A549 (cell line): ENCODE measurements around the gene URI1. TPM values are rescaled to one million over a fixed set of nuclear protein-coding genes. Genes with fewer than 3 reads are reported as not detected.

ENCODE experiments used
- ATAC-seq, 2 experiments: fragments of 200-7000 bp in 1 of 2; fragments of >200 bp in 1 of 2; cut with Nextera tagmentation in 1 of 2; cut with Tn5 transposase in 1 of 2; 3 replicates each; pipeline versions ENCODE4 v1.8.0 to v1.9.1; 2018 to 2020; ENCODE audit warnings: mild to moderate bottlenecking in 1 of 2, moderate library complexity in 1 of 2
- CTCF ChIA-PET: fragments of 300-600 bp; sonication (Branson Sonifier 250); formaldehyde crosslinking; extraction: SDS; loops from one replicate; lab custom pipeline; 2021; ENCODE audit warnings: antibody characterized with exemption, inconsistent platforms; lab: Yijun Ruan, JAX
- POLR2A ChIA-PET: fragments of 350-600 bp; formaldehyde crosslinking; extraction: SDS; loops from one replicate; lab custom pipeline; 2021; ENCODE audit warnings: antibody characterized with exemption, inconsistent platforms; lab: Yijun Ruan, JAX
- DNase-seq, 2 experiments: peaks; one replicate each; pipeline versions ENCODE4 v3.0.0 to v3.0.0-alpha.2; 2011 to 2016; ENCODE audit warnings: low read depth in 1 of 2, low spot score in 1 of 2
- FAIRE-seq: peaks from 2 replicates; lab custom pipeline; 2011; peaks lifted over from hg19 to GRCh38; lab: Jason Lieb, UNC
- H3K27ac ChIP-seq, 2 experiments: fragments of >200 bp; sonication (Bioruptor Twin); formaldehyde crosslinking; 3 replicates each; pipeline ENCODE4 v1.5.1; 2016 to 2017
- H3K4me1 ChIP-seq: fragments of >200 bp; sonication (Bioruptor Twin); formaldehyde crosslinking; 3 replicates; pipeline ENCODE4 v1.6.1; 2016
- H3K4me2 ChIP-seq: fragments of >200 bp; sonication (Bioruptor Twin); formaldehyde crosslinking; 3 replicates; pipeline ENCODE4 v1.6.1; 2016
- H3K4me3 ChIP-seq: fragments of >200 bp; sonication (Bioruptor Twin); formaldehyde crosslinking; 3 replicates; pipeline ENCODE4 v1.5.1; 2016
- H3K9me3 ChIP-seq: fragments of >200 bp; sonication (Bioruptor Twin); formaldehyde crosslinking; 3 replicates; pipeline ENCODE4 v1.6.1; 2016
- ATOH8 ChIP-seq: fragments of 250-450 bp; sonication (Bioruptor Pico); IDR thresholded peaks from 2 replicates; pipeline ENCODE4 v1.5.0; 2020; ENCODE audit warnings: low read depth, mild to moderate bottlenecking, moderate library complexity
- CBX2 ChIP-seq: fragments of 200-600 bp; sonication (generic); IDR thresholded peaks from 2 replicates; pipeline ENCODE4 v1.6.1; 2016; ENCODE audit warnings: low read depth, mild to moderate bottlenecking, borderline replicate concordance
- CHD4 ChIP-seq: fragments of 200-600 bp; sonication (generic); IDR thresholded peaks from 2 replicates; pipeline ENCODE4 v1.6.1; 2016; ENCODE audit warnings: antibody characterized with exemption, mild to moderate bottlenecking, borderline replicate concordance
- EHF ChIP-seq: fragments of 250-450 bp; sonication (Bioruptor Pico); IDR thresholded peaks from 2 replicates; pipeline ENCODE4 v1.5.0; 2020; ENCODE audit warnings: mild to moderate bottlenecking
- EP300 ChIP-seq, 2 experiments: fragments of >200 bp; sonication (Bioruptor Twin); formaldehyde crosslinking; IDR thresholded peaks; 2 replicates in 1 of 2; 3 replicates in 1 of 2; pipeline ENCODE4 v1.6.1; 2016 to 2017
- FOSB ChIP-seq: fragments of 250-450 bp; sonication (Bioruptor Pico); IDR thresholded peaks from 2 replicates; pipeline ENCODE4 v1.5.0; 2020; ENCODE audit warnings: mild to moderate bottlenecking, moderate library complexity
- FOSL2 ChIP-seq, 2 experiments: fragments of 450-650 bp in 1 of 2; fragments of >200 bp in 1 of 2; sonication (Bioruptor Twin) in 1 of 2; formaldehyde crosslinking; IDR thresholded peaks; 2 replicates each; pipeline versions ENCODE4 v1.5.0 to v1.6.1; 2016 to 2020; ENCODE audit warnings: mild to moderate bottlenecking in 1 of 2, moderate library complexity in 1 of 2
- HES2 ChIP-seq: fragments of >200 bp; sonication (Bioruptor Twin); formaldehyde crosslinking; IDR thresholded peaks from 2 replicates; pipeline ENCODE4 v1.6.1; 2016
- HEYL ChIP-seq: fragments of 250-450 bp; sonication (Bioruptor Pico); IDR thresholded peaks from 2 replicates; pipeline ENCODE4 v1.8.0; 2021; ENCODE audit warnings: mild to moderate bottlenecking, moderate library complexity
- HOXB13 ChIP-seq: fragments of 250-450 bp; sonication (Bioruptor Pico); IDR thresholded peaks from 2 replicates; pipeline ENCODE4 v1.5.0; 2020; ENCODE audit warnings: low read depth, mild to moderate bottlenecking, moderate library complexity
- JUN ChIP-seq, 2 experiments: fragments of >200 bp; sonication (Bioruptor Twin); formaldehyde crosslinking; IDR thresholded peaks; 2 replicates in 1 of 2; 3 replicates in 1 of 2; pipeline ENCODE4 v1.6.1; 2016 to 2017
- JUNB ChIP-seq: fragments of >200 bp; sonication (Bioruptor Twin); formaldehyde crosslinking; IDR thresholded peaks from 2 replicates; pipeline ENCODE4 v1.6.1; 2016
- KDM1A ChIP-seq: fragments of 200-600 bp; sonication (generic); IDR thresholded peaks from 2 replicates; pipeline ENCODE4 v1.6.1; 2016; ENCODE audit warnings: low read depth, mild to moderate bottlenecking
- MAFK ChIP-seq: fragments of 450-650 bp; IDR thresholded peaks from 2 replicates; pipeline ENCODE4 v1.6.1; 2014; ENCODE audit not compliant: partially characterized antibody
- NFE2L2 ChIP-seq: fragments of 150-350 bp; conservative IDR thresholded peaks from 2 replicates; pipeline ENCODE4 v1.6.1; 2014; ENCODE audit warnings: low read length
- NPAS2 ChIP-seq: fragments of 250-450 bp; sonication (Bioruptor Pico); IDR thresholded peaks from 2 replicates; pipeline ENCODE4 v1.8.0; 2022; ENCODE audit warnings: mild to moderate bottlenecking, moderate library complexity, borderline replicate concordance
- POLR2A ChIP-seq: IDR thresholded peaks from 2 replicates; pipeline ENCODE4 v1.6.1; 2012; ENCODE audit warnings: mild to moderate bottlenecking, low read length
- POLR2AphosphoS2 ChIP-seq: conservative IDR thresholded peaks from 2 replicates; pipeline ENCODE4 v1.6.1; 2012; ENCODE audit warnings: low read length, improper control_type of control experiment, inconsistent platforms
- RAD21 ChIP-seq, 2 experiments: fragments of >200 bp in 1 of 2; sonication (Bioruptor Twin) in 1 of 2; formaldehyde crosslinking in 1 of 2; IDR thresholded peaks in 1 of 2; conservative IDR thresholded peaks in 1 of 2; 2 replicates in 1 of 2; 3 replicates in 1 of 2; pipeline ENCODE4 v1.6.1; 2012 to 2018; ENCODE audit warnings: inconsistent platforms in 1 of 2
- RARB ChIP-seq: fragments of 250-450 bp; sonication (Bioruptor Pico); IDR thresholded peaks from 2 replicates; pipeline ENCODE4 v1.8.0; 2021; ENCODE audit warnings: mild to moderate bottlenecking, moderate library complexity
- REST ChIP-seq: fragments of 200-600 bp; sonication (generic); IDR thresholded peaks from 2 replicates; pipeline ENCODE4 v1.6.1; 2016; ENCODE audit warnings: antibody characterized with exemption, mild to moderate bottlenecking, moderate library complexity
- SMC3 ChIP-seq: fragments of >200 bp; sonication (Bioruptor Twin); formaldehyde crosslinking; IDR thresholded peaks from 3 replicates; pipeline ENCODE4 v1.6.1; 2018; ENCODE audit warnings: inconsistent platforms
- ZC3H11A ChIP-seq: fragments of 450-650 bp; IDR thresholded peaks from 2 replicates; pipeline ENCODE4 v1.6.1; 2014; ENCODE audit warnings: antibody characterized with exemption, mild to moderate bottlenecking
- ZSCAN20 ChIP-seq: fragments of 250-450 bp; sonication (Bioruptor Pico); IDR thresholded peaks from 2 replicates; pipeline ENCODE4 v1.8.0; 2022; ENCODE audit warnings: mild to moderate bottlenecking, moderate library complexity
- WGBS: methylation state at CpG from one replicate; pipeline ENCODE4 v1.1.6; 2017; ENCODE audit errors: missing lambda C conversion rate; 5-methylcytosine and 5-hydroxymethylcytosine counted together
- polyA plus RNA-seq, 4 experiments: library from polyadenylated mRNA; depleted of rRNA in 3 of 4; stranded (reverse); fragments of >200 nt; fragmentation: RNase III in 1 of 4; extraction: RNeasy Plus Mini Kit Qiagen cat#74134 plus additional on column Dnase treatment in 1 of 4; gene quantifications; 2 replicates in 3 of 4; 3 replicates in 1 of 4; pipeline ENCODE4 v1.2.3, GENCODE V29; 2011 to 2017
- TF ChIP-seq, protein P1 (sequence below): fragments of >200 bp; sonication (Bioruptor Twin); formaldehyde crosslinking; IDR thresholded peaks from 3 replicates; pipeline ENCODE4 v1.5.1; 2016
- TF ChIP-seq, protein P2 (sequence below): IDR thresholded peaks from 2 replicates; pipeline ENCODE4 v1.6.1; 2012

Gene URI1
- polyA plus RNA-seq, 2 of the 4 experiments (the other 2 are of a cell fraction): 116 to 228 TPM

- ATAC-seq (no peak), DNase-seq (no peak), FAIRE-seq (no peak)
- TF ChIP-seq ZSCAN20 (CRISPR knock-in tag): no peak
- TF ChIP-seq POLR2AphosphoS2: no peak
- no peak for TF ChIP-seq CBX2
- TF ChIP-seq KDM1A: no peak
- TF ChIP-seq JUNB: no peak
- no peak for TF ChIP-seq EP300 (IDR thresholded peaks at IDR 0.05)
- no peak for TF ChIP-seq HOXB13 (CRISPR knock-in tag)
- no peak for TF ChIP-seq NPAS2 (CRISPR knock-in tag)
- no peak for TF ChIP-seq NFE2L2
- no peak for TF ChIP-seq CHD4
- TF ChIP-seq, protein P1, sequence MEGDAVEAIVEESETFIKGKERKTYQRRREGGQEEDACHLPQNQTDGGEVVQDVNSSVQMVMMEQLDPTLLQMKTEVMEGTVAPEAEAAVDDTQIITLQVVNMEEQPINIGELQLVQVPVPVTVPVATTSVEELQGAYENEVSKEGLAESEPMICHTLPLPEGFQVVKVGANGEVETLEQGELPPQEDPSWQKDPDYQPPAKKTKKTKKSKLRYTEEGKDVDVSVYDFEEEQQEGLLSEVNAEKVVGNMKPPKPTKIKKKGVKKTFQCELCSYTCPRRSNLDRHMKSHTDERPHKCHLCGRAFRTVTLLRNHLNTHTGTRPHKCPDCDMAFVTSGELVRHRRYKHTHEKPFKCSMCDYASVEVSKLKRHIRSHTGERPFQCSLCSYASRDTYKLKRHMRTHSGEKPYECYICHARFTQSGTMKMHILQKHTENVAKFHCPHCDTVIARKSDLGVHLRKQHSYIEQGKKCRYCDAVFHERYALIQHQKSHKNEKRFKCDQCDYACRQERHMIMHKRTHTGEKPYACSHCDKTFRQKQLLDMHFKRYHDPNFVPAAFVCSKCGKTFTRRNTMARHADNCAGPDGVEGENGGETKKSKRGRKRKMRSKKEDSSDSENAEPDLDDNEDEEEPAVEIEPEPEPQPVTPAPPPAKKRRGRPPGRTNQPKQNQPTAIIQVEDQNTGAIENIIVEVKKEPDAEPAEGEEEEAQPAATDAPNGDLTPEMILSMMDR: no peak
- no peak for TF ChIP-seq MAFK
- no peak for TF ChIP-seq POLR2A
- TF ChIP-seq, protein P2, sequence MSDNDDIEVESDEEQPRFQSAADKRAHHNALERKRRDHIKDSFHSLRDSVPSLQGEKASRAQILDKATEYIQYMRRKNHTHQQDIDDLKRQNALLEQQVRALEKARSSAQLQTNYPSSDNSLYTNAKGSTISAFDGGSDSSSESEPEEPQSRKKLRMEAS: no peak
- TF ChIP-seq FOSL2 (IDR thresholded peaks at IDR 0.05): no peak
- TF ChIP-seq FOSL2 (CRISPR knock-in tag; IDR thresholded peaks at IDR 0.05): no peak
- TF ChIP-seq EHF (CRISPR knock-in tag): no peak
- Histone ChIP-seq H3K4me2 (no peak overlapping the region), H3K4me3 (no peak overlapping the region), H3K4me1 (no peaks in the 10 kb centered on the region), H3K9me3 (no peaks in the 10 kb centered on the region), H3K27ac (no peak overlapping the region)
- POLR2A ChIA-PET: no interaction called here
- CTCF ChIA-PET: interaction anchor here (2.0 to 2.9 kb wide), 3 partner anchors 7 to 12 kb away, joined by 6 to 15 read pairs (median 12); no protein-coding TSS in a partner anchor
- 93% methylated on average over 8 of the region's 8 CpGs for WGBS
Observed at GRCh38 chr19:30047432-30047831, 105.4 kb downstream of the URI1 start.

- Histone ChIP-seq H3K27ac (no peak overlapping the region), H3K4me3 (no peak overlapping the region), H3K9me3 (no peaks in the 10 kb centered on the region), H3K4me2 (no peak overlapping the region), H3K4me1 (no peaks in the 10 kb centered on the region)
- ATAC-seq (no peak), DNase-seq (no peak), FAIRE-seq (no peak)
- WGBS: 96% methylated on average over 4 of the region's 4 CpGs
- CTCF ChIA-PET: interaction anchor here (0.6 kb wide), 1 partner anchor 381 kb away, joined by 4 read pairs; no protein-coding TSS in a partner anchor
- POLR2A ChIA-PET: interaction anchor here (0.6 kb wide), 1 partner anchor 205 kb away, joined by 4 read pairs; no protein-coding TSS in a partner anchor
- no peak for TF ChIP-seq RARB (CRISPR knock-in tag)
- TF ChIP-seq JUNB: no peak
- no peak for TF ChIP-seq JUN (IDR thresholded peaks at IDR 0.05)
- TF ChIP-seq FOSB (CRISPR knock-in tag): no peak
- TF ChIP-seq ATOH8 (CRISPR knock-in tag): no peak
- TF ChIP-seq CHD4: no peak
- TF ChIP-seq RAD21 (conservative IDR thresholded peaks at IDR 0.05 in 1 of 2, IDR thresholded peaks at IDR 0.05 in 1 of 2): no peak
- TF ChIP-seq REST: no peak
- no peak for TF ChIP-seq ZC3H11A
- no peak for TF ChIP-seq HEYL (CRISPR knock-in tag)
- no peak for TF ChIP-seq SMC3
- TF ChIP-seq NFE2L2: no peak
- TF ChIP-seq HES2: no peak
- no peak for TF ChIP-seq EHF (CRISPR knock-in tag)
- TF ChIP-seq ZSCAN20 (CRISPR knock-in tag): no peak
Observed at GRCh38 chr19:30049226-30049625, 107.2 kb downstream of the URI1 start.
